NCI-H82 treated with DMSO at 0.1 percent for 48 hours (cell line): ENCODE results near the gene CKAP5.
"Not testable (repeated sequence)": the region's sequence is repeated elsewhere in the genome, so short reads cannot be mapped to it uniquely, and the experiment has no call there.

Experiments used
- DNase-seq: peaks from one replicate; lab custom pipeline; 2025; ENCODE audit not compliant: unreplicated experiment; lab: John Stamatoyannopoulos, UW

CKAP5 gene

GRCh38 chr11:46729110-46730027 lies 116.7 kb downstream of the CKAP5 start:
- DNase-seq = no peak

- no peak for DNase-seq
Measured at GRCh38 chr11:46728659-46729040, 117.4 kb downstream of the CKAP5 start.

- no peak for DNase-seq
Measured at GRCh38 chr11:46727952-46728658, 118.0 kb downstream of the CKAP5 start.

GRCh38 chr11:46726206-46726862 lies 119.7 kb downstream of the CKAP5 start:
- no peak for DNase-seq

GRCh38 chr11:46725338-46726205 lies 120.5 kb downstream of the CKAP5 start:
- DNase-seq = no peak

- DNase-seq = no peak
Measured at GRCh38 chr11:46724088-46724487, 122.0 kb downstream of the CKAP5 start.

GRCh38 chr11:46723359-46723680 lies 122.8 kb downstream of the CKAP5 start:
- DNase-seq = no peak

GRCh38 chr11:46722566-46723358 lies 123.3 kb downstream of the CKAP5 start:
- no peak for DNase-seq

GRCh38 chr11:46721286-46721685 lies 124.8 kb downstream of the CKAP5 start:
- no peak for DNase-seq

- no peak for DNase-seq
Measured at GRCh38 chr11:46719543-46720218, 126.4 kb downstream of the CKAP5 start.

GRCh38 chr11:46719048-46719542 lies 127.0 kb downstream of the CKAP5 start, which contains the start of gene F2:
F2 (plus strand) TSS chr11:46719213; CDS start chr11:46719236, 23 bp downstream.
- DNase-seq = no peak

GRCh38 chr11:46718155-46719019 lies 127.7 kb downstream of the CKAP5 start:
- no peak for DNase-seq

GRCh38 chr11:46717825-46718154 lies 128.3 kb downstream of the CKAP5 start:
- DNase-seq = not testable (repeated sequence)

GRCh38 chr11:46712874-46713576 lies 133.1 kb downstream of the CKAP5 start:
- DNase-seq = no peak

- no peak for DNase-seq
Measured at GRCh38 chr11:46711303-46711702, 134.8 kb downstream of the CKAP5 start.

GRCh38 chr11:46710821-46711269 lies 135.2 kb downstream of the CKAP5 start:
- no peak for DNase-seq

- DNase-seq = not testable (repeated sequence)
Measured at GRCh38 chr11:46709351-46709750, 136.7 kb downstream of the CKAP5 start.

- no peak for DNase-seq
Measured at GRCh38 chr11:46706886-46707285, 139.2 kb downstream of the CKAP5 start.
